HG03060 (cell line): ENCODE measurements around the gene FBXL12.
"Not testable (repeated sequence)": the region's sequence is repeated elsewhere in the genome, so short reads cannot be mapped to it uniquely, and the experiment has no call there.

ENCODE experiments used
- ATAC-seq: cut with Tn5 transposase; IDR thresholded peaks from one replicate; pipeline ENCODE4 v1.9.1; 2021; ENCODE audit warnings: low read depth, moderate number of reproducible peaks; ENCODE audit not compliant: unreplicated experiment

Gene FBXL12

GRCh38 chr19:9793071-9793591 is 25.7 kb downstream of the FBXL12 start:
- ATAC-seq, result no peak

- ATAC-seq, result no peak
These were observed 26.4 kb downstream of the FBXL12 start for GRCh38 chr19:9792206-9793070.

- no peak for ATAC-seq
These were observed 27.2 kb downstream of the FBXL12 start for GRCh38 chr19:9791552-9792205.

GRCh38 chr19:9791073-9791367 is 27.9 kb downstream of the FBXL12 start:
- ATAC-seq, result not testable (repeated sequence)

GRCh38 chr19:9789579-9789978 is 29.3 kb downstream of the FBXL12 start:
- not testable (repeated sequence) for ATAC-seq

GRCh38 chr19:9789066-9789465 is 29.8 kb downstream of the FBXL12 start:
- ATAC-seq, result no peak

- ATAC-seq, result not testable (repeated sequence)
These were observed 30.3 kb downstream of the FBXL12 start for GRCh38 chr19:9788604-9789003.

GRCh38 chr19:9786819-9787218 is 32.1 kb downstream of the FBXL12 start:
- no peak for ATAC-seq

- ATAC-seq, result no peak
These were observed 32.5 kb downstream of the FBXL12 start for GRCh38 chr19:9786342-9786741.

GRCh38 chr19:9785367-9786331 is 33.2 kb downstream of the FBXL12 start:
- no peak for ATAC-seq

- ATAC-seq, result not testable (repeated sequence)
These were observed 34.7 kb downstream of the FBXL12 start for GRCh38 chr19:9784163-9784496.

GRCh38 chr19:9782338-9782737 is 36.5 kb downstream of the FBXL12 start:
- no peak for ATAC-seq

- peak; percentile 93 for ATAC-seq
These were observed 50.4 kb downstream of the FBXL12 start, which contains the start of gene ZNF846 for GRCh38 chr19:9768175-9769112. Gene ZNF846 (minus strand): TSS chr19:9768738. CDS start chr19:9764950, 3,788 bp downstream.
